Measurements from ENCODE around the gene ZNF620.
A peak's percentile ranks its signal among the peaks of the same experiment; 100 is the strongest.
"Not testable (repeated sequence)": the region's sequence is repeated elsewhere in the genome, so short reads cannot be mapped to it uniquely, and the experiment has no call there.

Gene ZNF620

DNA sequence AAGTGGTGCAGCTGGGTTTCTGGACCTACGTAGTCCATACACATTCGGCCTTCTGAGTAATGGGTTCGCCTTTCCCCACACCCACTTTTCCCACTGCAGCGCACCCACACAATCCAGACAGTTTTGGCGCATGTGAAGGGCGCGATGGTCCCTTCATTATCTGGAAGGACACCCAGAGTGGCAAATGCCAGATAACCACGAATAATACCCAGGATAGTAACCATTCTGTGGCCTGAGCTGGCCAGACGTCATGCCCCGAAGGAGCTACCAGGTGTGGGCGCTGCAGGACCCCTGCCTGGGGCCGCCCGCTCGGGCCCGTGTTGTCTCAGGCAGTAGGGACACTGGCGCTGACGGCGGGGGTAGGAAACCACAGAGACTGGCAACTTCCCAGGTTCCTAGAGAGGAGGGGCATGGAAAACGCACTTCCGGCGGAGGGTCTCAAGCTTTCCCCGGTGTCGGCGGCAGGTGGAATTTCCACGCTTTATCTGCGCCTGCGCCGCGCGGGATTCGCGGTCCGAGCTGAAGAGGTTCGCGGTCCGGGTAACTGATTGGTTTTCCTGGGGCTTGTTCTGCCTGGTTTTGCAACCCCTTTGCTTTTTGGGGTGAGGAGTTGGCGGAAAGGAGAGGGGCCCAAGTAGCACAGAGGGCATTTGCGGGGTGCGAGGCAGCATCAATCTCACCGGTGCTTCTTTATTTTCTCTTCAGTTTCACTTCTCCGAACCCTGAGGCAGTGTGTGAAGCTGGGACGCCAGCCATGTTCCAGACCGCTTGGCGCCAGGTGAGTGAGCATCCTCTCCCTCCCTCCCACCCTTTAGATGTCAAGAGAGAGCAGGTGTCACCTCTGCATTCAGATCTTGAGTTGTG, at the start of gene ZNF620:
Gene ZNF620 (plus strand): TSS at position 441 of the 864 bp plus-strand sequence. CDS start 314 bp downstream, at position 755.
- Histone ChIP-seq H3K79me2 (ENCODE audit: control insufficient read depth, insufficient read depth, low read length, unreplicated experiment) (no peaks in the 10 kb centered on the region), H3K27ac (ENCODE audit: low read depth, low read length) (peak within 1 kb of the TSS; percentile 95), H2AFZ (ENCODE audit: low read length, unreplicated experiment) (peak within 1 kb of the TSS; percentile 68), H3K4me1 (ENCODE audit: control insufficient read depth, insufficient read depth, low read length, unreplicated experiment) (peaks cover 23% of the 10 kb centered on the region), H3K27me3 (ENCODE audit: insufficient read depth, low read length) (no peaks in the 10 kb centered on the region), H3K36me3 (ENCODE audit: insufficient read depth, low read length) (peaks cover 4% of the 10 kb centered on the region; the same call in 1 of the 2 replicates), H3K4me3 (ENCODE audit: low read depth, low read length) (peak within 1 kb of the TSS; percentile 79)

DNA sequence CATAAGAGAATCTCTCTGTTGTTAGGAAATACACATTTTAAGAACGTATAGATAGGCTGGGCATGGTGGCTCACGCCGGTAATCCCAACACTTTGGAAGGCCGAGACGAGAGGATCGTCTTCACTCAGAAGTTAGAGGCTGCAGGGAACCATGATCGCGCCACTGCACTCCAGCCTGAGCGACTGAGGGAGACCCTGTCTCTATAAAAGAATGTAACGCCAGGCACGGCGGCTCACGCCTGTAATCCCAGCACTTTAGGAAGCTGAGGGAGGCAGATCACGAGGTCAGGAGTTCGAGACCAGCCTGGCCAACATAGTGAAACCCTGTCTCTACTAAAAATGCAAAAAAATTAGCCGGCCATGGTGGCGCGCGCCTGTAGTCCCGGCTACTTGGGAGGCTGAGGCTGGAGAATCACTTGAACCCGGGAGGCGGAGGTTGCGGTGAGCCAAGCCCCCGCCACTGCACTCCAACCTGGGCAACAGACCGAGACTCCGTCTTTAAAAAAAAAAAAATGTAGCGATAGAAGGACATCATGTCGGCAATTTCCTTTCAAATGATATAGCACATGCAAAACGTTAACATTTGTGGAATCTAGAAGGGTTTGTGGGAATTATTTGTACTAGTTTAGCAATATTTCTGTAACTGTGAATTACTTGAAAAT, 49.4 kb upstream of the ZNF620 start:
- Histone ChIP-seq H3K27me3 (ENCODE audit: insufficient read depth, low read length) (no peaks in the 10 kb centered on the region), H3K4me1 (ENCODE audit: control insufficient read depth, insufficient read depth, low read length, unreplicated experiment) (peaks cover 30% of the 10 kb centered on the region), H3K4me3 (ENCODE audit: low read depth, low read length) (peak overlapping the region; percentile 94), H3K27ac (ENCODE audit: low read depth, low read length) (peak overlapping the region; percentile 78), H2AFZ (ENCODE audit: low read length, unreplicated experiment) (peak overlapping the region; percentile 99), H3K36me3 (ENCODE audit: insufficient read depth, low read length) (peaks cover 26% of the 10 kb centered on the region), H3K79me2 (ENCODE audit: control insufficient read depth, insufficient read depth, low read length, unreplicated experiment) (peaks cover 34% of the 10 kb centered on the region)

DNA sequence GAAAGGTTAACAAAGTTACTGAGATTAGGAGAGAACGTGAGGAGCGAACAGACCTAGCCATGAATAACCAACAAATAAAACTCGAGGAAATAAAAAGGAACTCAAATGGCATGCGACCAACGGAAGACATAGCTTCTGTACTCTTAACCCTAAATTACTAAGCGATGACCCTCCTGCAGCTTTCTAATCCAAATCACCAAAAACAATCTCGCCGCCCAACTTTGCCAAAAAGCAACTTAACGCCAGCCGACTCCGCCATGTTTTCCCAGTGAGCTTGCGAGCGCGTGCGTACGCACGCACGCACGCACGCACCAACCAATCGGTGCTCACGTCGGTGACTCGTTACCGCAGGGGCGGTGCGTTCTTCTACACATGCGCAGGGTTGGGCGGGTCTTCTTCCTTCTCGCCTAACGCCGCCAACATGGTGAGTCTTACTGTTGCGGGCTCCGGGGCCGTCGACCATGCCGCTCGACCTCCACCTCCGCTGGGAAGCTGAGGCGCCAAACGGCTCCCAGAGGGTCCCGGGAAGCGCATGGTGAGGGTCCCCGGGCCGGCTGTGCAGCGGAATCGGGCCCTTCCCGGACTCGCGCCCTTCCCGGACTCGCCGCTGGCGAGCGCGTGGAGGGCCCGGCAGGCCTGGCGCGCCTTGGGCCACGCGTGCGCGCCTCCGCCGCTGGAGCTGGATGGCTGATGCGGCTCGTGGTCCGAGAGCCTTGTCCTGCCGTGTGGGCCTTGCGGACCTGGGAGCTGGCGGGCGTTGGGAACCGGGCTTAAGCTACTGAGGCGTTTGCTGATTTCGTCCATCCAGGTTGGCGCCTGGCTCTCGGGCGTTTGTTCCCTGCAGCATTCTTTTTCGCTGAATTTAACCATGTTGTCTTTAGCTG, 48.7 kb upstream of the ZNF620 start, which contains the start of gene RPL14:
Gene RPL14 (plus strand): TSS at position 400 of the 884 bp plus-strand sequence. CDS start 133 bp downstream, at position 533.
- Histone ChIP-seq H3K4me3 (ENCODE audit: low read depth, low read length) (peak within 1 kb of the TSS; percentile 94), H3K27ac (ENCODE audit: low read depth, low read length) (peak within 1 kb of the TSS; percentile 78), H2AFZ (ENCODE audit: low read length, unreplicated experiment) (peak within 1 kb of the TSS; percentile 99), H3K79me2 (ENCODE audit: control insufficient read depth, insufficient read depth, low read length, unreplicated experiment) (peaks cover 34% of the 10 kb centered on the region), H3K27me3 (ENCODE audit: insufficient read depth, low read length) (no peaks in the 10 kb centered on the region), H3K4me1 (ENCODE audit: control insufficient read depth, insufficient read depth, low read length, unreplicated experiment) (peaks cover 23% of the 10 kb centered on the region), H3K36me3 (ENCODE audit: insufficient read depth, low read length) (peaks cover 31% of the 10 kb centered on the region)

DNA sequence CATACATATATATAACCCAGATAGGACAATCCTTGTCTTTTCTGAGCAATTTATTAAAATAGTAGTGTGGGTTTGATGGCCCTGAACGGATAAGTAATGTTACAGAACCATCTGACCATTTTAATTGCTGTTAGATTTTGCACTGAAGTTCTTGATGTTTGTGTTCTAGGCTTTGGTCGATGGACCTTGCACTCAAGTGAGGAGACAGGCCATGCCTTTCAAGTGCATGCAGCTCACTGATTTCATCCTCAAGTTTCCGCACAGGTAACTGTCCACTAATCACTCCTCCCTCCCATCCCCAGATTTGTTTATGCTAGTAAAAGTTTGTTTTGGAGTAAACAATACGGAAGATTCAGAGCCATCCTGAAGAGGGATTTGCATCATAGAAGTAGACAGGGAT, 47.4 kb upstream of the ZNF620 start:
- Histone ChIP-seq H3K27ac (ENCODE audit: low read depth, low read length) (peak overlapping the region; percentile 78; the same call in 1 of the 2 replicates), H2AFZ (ENCODE audit: low read length, unreplicated experiment) (no peak overlapping the region), H3K36me3 (ENCODE audit: insufficient read depth, low read length) (peaks cover 33% of the 10 kb centered on the region), H3K4me3 (ENCODE audit: low read depth, low read length) (peak overlapping the region; percentile 94), H3K79me2 (ENCODE audit: control insufficient read depth, insufficient read depth, low read length, unreplicated experiment) (peaks cover 30% of the 10 kb centered on the region), H3K27me3 (ENCODE audit: insufficient read depth, low read length) (no peaks in the 10 kb centered on the region), H3K4me1 (ENCODE audit: control insufficient read depth, insufficient read depth, low read length, unreplicated experiment) (peaks cover 20% of the 10 kb centered on the region)

DNA sequence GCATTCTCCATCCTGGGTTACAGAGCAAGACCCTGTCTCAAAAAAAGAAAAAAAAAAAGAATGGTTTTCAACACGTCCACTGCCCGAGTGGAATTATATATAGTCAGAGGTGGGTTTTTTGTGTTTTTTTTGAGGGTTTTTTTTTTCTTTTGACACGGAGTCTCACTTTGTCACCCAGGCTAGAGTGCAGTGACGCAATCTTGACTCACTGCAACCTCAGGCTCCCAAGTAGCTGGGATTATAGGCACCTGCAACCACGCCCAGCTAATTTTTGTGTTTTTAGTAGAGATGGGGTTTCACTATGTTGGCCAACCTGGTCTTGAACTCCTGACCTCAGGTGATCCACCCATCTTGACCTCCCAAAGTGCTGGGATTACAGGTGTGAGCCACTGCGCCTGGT, 45.4 kb upstream of the ZNF620 start:
- Histone ChIP-seq H3K4me1 (ENCODE audit: control insufficient read depth, insufficient read depth, low read length, unreplicated experiment) (peaks cover 20% of the 10 kb centered on the region), H3K79me2 (ENCODE audit: control insufficient read depth, insufficient read depth, low read length, unreplicated experiment) (peaks cover 30% of the 10 kb centered on the region), H3K36me3 (ENCODE audit: insufficient read depth, low read length) (peaks cover 37% of the 10 kb centered on the region)
- H3K27ac ChIP-seq (ENCODE audit: low read depth, low read length); H2AFZ ChIP-seq (ENCODE audit: low read length, unreplicated experiment); H3K27me3 ChIP-seq (ENCODE audit: insufficient read depth, low read length); H3K4me3 ChIP-seq (ENCODE audit: low read depth, low read length): not testable (repeated sequence)

DNA sequence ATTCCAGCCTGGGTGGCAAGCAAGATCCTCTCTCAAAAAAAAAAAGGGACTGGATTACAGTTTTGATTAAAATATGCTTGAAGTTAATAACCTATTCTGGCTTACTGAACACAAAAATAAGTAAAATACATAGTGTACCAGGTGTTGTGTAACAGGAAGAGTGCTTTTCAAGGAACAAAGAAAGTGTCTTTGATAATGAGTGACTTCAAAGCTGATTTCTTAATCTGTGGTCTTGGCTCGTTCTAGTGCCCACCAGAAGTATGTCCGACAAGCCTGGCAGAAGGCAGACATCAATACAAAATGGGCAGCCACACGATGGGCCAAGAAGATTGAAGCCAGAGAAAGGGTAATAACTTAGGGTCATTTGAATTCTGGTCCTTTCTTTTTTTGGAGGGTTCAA, 44.7 kb upstream of the ZNF620 start:
- no peak overlapping the region for H3K4me3 ChIP-seq (ENCODE audit: low read depth, low read length)
- no peaks in the 10 kb centered on the region for H3K27me3 ChIP-seq (ENCODE audit: insufficient read depth, low read length)
- peaks cover 30% of the 10 kb centered on the region for H3K79me2 ChIP-seq (ENCODE audit: control insufficient read depth, insufficient read depth, low read length, unreplicated experiment)
- H3K36me3 ChIP-seq (ENCODE audit: insufficient read depth, low read length): peaks cover 37% of the 10 kb centered on the region
- no peak overlapping the region for H3K27ac ChIP-seq (ENCODE audit: low read depth, low read length)
- no peak overlapping the region for H2AFZ ChIP-seq (ENCODE audit: low read length, unreplicated experiment)
- peaks cover 20% of the 10 kb centered on the region for H3K4me1 ChIP-seq (ENCODE audit: control insufficient read depth, insufficient read depth, low read length, unreplicated experiment)

DNA sequence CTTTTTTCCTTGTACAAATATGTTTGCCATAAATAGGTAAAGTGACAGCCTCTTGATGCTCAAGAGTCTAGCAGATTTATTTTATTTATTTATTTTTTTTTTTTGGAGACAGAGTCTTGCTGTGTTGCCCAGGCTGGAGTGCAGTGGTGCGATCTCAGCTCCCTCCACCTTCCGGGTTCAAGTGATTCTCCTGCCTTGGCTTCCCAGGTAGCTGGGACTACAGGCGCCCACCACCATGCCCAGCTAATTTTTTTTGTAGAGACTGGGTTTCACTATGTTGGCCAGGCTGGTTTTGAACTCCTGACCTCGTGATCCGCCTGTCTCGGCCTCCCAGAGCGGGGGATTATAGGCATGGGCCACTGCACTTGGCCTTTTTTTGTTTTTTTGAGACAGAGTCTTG, 43.0 kb upstream of the ZNF620 start:
- H3K27me3 ChIP-seq (ENCODE audit: insufficient read depth, low read length); H3K4me3 ChIP-seq (ENCODE audit: low read depth, low read length); H2AFZ ChIP-seq (ENCODE audit: low read length, unreplicated experiment); H3K27ac ChIP-seq (ENCODE audit: low read depth, low read length): not testable (repeated sequence)
- Histone ChIP-seq H3K4me1 (ENCODE audit: control insufficient read depth, insufficient read depth, low read length, unreplicated experiment) (peaks cover 20% of the 10 kb centered on the region), H3K36me3 (ENCODE audit: insufficient read depth, low read length) (peaks cover 36% of the 10 kb centered on the region), H3K79me2 (ENCODE audit: control insufficient read depth, insufficient read depth, low read length, unreplicated experiment) (peaks cover 23% of the 10 kb centered on the region)

DNA sequence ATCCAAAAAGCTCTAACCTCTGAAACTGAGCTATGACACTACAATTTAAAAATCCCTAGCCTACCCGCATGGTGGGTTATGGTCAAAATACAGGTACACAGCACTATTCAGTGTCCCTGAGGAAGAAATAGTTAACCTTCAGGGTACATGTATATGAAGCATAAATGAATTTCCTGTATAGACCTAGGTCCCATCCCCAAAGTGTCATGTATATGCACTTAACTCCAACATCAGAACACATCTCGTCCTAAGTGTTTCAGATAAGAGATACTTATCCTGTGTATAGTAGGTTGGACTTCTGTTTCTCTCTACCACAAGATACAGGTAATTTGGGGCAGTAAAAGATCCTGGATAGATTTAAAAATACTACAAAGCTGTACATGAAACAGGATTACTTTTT, 42.3 kb upstream of the ZNF620 start:
- no peaks in the 10 kb centered on the region for H3K27me3 ChIP-seq (ENCODE audit: insufficient read depth, low read length)
- peaks cover 31% of the 10 kb centered on the region for H3K36me3 ChIP-seq (ENCODE audit: insufficient read depth, low read length)
- H3K4me1 ChIP-seq (ENCODE audit: control insufficient read depth, insufficient read depth, low read length, unreplicated experiment): peaks cover 16% of the 10 kb centered on the region
- H3K79me2 ChIP-seq (ENCODE audit: control insufficient read depth, insufficient read depth, low read length, unreplicated experiment): peaks cover 16% of the 10 kb centered on the region
- no peak overlapping the region for H3K4me3 ChIP-seq (ENCODE audit: low read depth, low read length)
- H2AFZ ChIP-seq (ENCODE audit: low read length, unreplicated experiment): no peak overlapping the region
- H3K27ac ChIP-seq (ENCODE audit: low read depth, low read length): no peak overlapping the region

DNA sequence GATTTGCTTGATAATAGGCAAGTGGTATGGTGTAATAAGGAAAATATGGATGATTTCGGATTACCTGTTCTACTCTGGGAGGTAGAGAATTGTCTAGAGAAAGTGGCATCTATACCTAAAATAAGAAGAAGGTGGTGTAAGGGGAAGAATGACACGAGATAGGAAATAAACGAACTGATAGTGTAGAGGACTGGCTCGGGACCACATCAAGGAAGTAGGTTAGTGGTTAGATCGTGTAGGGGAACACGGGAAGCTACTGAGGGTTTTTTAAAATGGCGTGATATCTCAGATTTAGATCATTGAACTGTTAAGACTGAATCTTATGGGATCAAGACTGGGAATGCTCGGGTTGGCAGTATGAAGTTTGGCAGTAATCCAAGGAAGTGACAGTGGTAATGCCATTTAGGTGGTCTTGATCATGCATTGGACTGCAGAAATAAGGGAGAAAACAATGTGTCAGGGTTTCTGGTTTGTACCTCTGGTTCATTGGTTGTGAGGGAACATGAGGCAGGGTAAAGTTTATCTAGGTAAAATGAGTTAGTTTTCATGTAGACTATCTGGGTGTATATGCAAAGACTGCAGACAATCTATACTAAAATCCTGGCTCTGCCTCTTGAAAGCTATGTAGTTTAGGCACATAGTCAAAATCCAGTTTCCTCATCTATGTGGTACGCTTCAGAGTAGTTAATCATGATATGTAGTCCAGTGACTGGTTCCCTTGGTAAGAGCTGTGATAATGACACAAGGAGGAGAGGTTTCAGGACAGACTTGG, 41.3 kb upstream of the ZNF620 start:
- peaks cover 23% of the 10 kb centered on the region for H3K36me3 ChIP-seq (ENCODE audit: insufficient read depth, low read length)
- H3K27ac ChIP-seq (ENCODE audit: low read depth, low read length): no peak overlapping the region
- no peak overlapping the region for H3K4me3 ChIP-seq (ENCODE audit: low read depth, low read length)

DNA sequence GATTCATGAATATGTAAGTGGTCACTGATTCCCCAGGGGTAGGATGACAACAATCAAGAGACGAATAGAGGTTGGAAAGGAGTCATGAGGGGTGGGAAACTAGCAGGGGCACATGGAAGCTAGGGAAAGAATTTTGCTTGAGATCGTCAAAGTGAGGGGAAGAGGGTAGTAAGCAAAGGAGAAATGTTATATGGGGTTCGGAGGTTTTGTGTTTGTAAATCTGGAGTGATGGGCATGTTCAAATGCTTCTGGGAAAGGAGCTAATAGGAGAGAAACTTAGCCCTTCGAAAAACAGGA, 40.8 kb upstream of the ZNF620 start:
- Histone ChIP-seq H3K4me1 (ENCODE audit: control insufficient read depth, insufficient read depth, low read length, unreplicated experiment) (peaks cover 4% of the 10 kb centered on the region), H3K36me3 (ENCODE audit: insufficient read depth, low read length) (peaks cover 21% of the 10 kb centered on the region), H3K27me3 (ENCODE audit: insufficient read depth, low read length) (no peaks in the 10 kb centered on the region), H3K4me3 (ENCODE audit: low read depth, low read length) (no peak overlapping the region), H3K79me2 (ENCODE audit: control insufficient read depth, insufficient read depth, low read length, unreplicated experiment) (peaks cover 3% of the 10 kb centered on the region), H2AFZ (ENCODE audit: low read length, unreplicated experiment) (no peak overlapping the region), H3K27ac (ENCODE audit: low read depth, low read length) (no peak overlapping the region)

More for the DNA sequence above, 41.3 kb upstream of the ZNF620 start:
- H3K4me1 ChIP-seq (ENCODE audit: control insufficient read depth, insufficient read depth, low read length, unreplicated experiment): peaks cover 8% of the 10 kb centered on the region
- H3K79me2 ChIP-seq (ENCODE audit: control insufficient read depth, insufficient read depth, low read length, unreplicated experiment): peaks cover 7% of the 10 kb centered on the region
- no peak overlapping the region for H2AFZ ChIP-seq (ENCODE audit: low read length, unreplicated experiment)
- no peaks in the 10 kb centered on the region for H3K27me3 ChIP-seq (ENCODE audit: insufficient read depth, low read length)
